GM21526 (cell line): ENCODE measurements around the gene MYO1F.

Experiments
- ATAC-seq: cut with Tn5 transposase; IDR thresholded peaks from one replicate; pipeline ENCODE4 v1.9.1; 2021; ENCODE audit warnings: moderate library complexity; ENCODE audit not compliant: unreplicated experiment, low FRiP score

The MYO1F gene

DNA sequence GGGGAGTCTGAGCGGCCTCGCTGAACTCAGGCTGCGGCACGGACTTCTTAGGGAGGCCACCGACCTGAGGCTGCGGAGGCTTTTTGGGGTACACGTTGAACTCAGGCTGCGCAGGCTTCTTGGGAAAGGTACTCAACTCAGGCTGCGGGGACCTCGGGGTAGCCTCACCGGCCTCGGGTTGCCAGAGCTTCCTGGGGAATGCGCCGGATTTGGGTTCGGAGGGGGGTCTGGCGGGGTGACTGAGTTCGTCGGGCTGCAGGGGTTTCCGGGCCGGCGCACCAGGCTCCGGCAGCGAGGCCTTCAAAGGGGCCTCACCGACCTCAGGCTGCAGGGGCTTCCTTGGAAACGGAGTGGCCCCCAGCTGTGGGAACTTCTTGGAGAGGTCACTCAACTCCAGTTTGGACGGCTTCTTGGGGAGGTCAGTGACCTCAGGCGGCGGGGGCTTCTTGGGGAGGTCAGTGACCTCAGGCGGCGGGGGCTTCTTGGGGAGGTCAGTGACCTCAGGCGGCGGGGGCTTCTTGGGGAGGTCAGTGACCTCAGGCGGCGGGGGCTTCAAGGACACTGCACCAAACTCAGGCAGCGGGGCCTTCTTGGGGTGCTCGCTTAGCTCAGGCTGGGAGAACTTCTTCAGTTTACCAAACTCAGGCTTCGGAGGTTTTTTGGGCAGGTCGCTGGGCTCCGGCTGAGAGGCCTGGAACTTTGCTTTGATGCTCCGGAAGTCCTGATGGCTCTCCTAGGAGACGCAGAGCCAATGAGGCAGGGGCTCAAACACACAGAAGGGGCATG lies 78.0 kb downstream of the MYO1F start:
- no peak for ATAC-seq

DNA sequence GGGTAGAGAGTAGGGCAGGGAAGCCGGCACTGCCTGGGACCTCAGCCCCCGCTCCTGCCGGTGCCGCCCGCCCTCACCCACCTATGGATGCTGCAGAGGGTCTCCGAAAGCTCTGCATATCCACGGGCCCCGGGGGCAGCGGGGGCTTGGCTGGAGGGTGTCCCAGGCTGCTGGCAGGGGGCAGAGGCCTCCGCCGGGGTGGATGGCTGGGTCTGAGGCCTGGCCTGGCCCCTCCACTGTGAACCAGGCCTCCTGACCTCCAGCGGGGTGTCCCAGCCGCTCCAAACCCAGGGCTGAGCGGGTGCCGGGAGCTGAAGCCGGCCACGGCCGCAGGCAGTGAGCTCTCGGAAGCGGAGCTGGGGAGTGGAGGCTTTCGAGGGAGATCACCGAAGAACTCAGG lies 78.9 kb downstream of the MYO1F start:
- ATAC-seq, result no peak

DNA sequence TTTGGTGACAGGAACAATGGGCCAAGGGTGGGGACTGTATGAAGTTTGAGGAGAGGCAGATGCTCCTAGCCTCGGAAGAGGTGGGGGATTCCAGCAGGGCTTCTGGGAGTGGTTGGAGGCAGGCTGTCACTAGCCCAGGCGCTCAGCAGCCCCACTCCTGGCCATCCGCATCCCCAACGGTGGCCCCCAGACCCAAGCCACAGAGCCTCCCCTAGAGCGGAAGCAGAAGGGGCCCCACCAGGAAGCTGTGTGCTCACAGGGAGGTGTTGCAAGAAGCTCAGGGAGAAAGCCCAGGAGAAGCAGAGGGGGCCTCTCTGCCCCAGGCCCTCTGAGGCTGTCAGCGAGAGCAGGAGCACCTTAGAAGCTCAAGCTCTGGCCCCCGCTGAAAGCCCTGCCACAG lies 83.1 kb downstream of the MYO1F start:
- ATAC-seq, result no peak

DNA sequence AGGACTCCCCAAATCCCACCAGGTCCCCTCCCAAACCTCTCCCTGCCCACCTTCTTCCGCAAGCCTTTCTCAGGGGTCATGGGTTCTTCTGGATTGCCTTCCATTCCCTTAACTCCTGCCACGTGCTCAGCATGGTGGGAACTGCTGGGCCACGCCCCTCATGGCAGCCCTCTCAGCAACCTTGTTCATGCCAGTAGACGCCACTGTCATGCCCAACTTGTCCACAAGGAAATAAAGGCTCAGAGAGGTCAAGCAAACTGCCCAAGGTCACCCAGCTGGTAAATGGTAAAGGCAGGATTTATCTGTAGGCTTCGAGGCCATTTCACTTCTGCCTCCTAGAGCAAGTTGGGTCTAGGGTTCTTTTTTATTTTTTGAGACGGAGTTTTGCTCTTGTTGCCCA lies 85.7 kb downstream of the MYO1F start:
- ATAC-seq, result no peak

DNA sequence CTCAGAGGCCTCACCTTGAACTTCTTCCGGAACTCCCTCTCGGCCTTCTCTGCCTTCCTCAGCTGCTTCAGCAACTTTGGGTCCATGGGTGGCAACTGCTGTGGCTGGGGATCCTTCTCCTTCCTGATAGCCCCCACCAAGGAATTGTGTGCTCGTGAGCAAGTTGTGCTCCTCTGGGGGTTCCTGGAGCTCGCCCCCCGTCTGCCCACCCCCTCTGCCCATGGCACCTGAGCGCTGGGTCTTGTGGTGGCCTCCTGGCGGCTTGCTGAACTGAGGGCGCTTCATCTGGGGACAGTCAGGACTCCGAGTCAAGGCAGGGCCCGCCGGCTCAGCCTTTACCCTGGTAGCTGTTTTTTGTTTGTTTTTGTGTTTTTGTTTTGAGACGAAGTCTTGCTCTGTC lies 86.4 kb downstream of the MYO1F start:
- ATAC-seq, result no peak

DNA sequence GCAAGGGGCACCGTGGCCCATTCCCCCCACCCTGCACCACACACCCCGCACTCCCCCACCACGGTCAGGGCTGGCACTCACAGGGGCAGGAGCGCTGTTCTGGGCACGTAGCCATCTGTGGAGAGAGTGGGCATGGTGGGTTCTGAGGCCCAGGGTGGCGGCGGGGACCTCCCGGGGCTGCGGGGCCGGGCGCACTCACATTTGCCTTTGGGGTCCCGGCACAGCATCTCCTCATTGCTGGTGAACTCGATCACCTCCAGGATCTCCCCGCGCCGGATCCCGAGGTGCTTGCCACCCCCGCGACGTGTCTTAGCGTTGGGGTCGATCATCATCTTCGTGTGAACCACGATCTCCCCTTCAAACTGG lies 86.9 kb downstream of the MYO1F start:
- no peak for ATAC-seq

DNA sequence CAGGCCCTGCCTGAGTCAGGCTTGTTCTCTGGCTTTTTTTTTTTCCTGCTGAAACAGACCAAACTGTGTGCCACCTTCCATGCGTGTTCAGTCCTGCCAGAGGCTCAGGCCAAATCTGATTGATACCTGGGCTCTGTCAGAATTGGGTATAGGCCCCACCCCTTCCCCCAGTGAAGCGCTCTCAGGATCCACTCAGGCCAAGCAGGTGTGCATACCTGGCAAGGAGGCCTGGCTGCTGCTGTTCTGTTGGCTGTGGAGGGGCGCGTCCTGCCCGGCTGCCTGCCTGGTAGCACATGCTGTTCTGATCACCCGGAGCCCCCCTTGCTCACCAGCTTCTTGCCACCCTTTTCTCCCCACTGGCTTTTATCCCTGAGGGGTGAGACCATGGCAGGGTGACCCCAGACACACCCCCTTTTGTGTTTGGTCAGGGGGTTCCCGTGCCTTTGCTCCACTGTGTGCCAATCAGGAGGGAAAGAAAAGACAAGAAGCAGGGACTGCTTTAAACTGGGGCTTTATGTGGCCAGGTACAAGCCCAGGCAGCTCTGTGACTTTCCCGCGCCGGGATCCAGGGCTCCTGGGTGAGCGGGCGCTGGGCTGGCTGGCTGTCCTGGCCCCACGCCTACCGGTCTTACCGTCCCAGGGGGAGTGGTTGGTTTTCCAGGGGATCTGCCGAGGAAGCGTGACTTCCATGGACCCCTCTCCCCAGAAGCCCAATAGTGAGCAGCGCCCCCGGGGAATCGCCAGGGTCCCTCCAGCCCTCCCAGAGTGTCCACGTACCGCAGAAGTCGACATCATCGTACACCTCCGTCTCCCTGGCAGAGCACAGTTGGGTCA lies 87.5 kb downstream of the MYO1F start:
- ATAC-seq, result no peak

DNA sequence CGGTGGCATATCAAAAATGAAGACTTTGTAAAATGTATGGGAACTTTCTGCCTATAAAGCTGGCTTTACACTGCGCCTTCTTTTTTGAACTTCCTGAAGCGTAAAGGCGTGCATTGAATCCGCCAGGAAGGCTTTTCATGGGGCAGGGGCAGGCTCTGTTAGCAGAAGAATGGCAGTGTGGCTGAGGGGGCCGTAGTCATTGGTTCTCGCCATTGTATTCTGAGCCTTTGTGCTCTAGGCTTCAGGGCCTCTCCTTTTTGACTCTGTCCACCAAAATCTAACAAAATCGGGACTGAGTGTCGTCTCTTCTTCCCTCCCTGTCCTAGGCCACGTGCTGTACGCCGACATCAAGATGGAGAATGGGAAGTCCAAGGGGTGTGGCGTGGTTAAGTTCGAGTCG lies 88.9 kb downstream of the MYO1F start:
- ATAC-seq, result no peak

DNA sequence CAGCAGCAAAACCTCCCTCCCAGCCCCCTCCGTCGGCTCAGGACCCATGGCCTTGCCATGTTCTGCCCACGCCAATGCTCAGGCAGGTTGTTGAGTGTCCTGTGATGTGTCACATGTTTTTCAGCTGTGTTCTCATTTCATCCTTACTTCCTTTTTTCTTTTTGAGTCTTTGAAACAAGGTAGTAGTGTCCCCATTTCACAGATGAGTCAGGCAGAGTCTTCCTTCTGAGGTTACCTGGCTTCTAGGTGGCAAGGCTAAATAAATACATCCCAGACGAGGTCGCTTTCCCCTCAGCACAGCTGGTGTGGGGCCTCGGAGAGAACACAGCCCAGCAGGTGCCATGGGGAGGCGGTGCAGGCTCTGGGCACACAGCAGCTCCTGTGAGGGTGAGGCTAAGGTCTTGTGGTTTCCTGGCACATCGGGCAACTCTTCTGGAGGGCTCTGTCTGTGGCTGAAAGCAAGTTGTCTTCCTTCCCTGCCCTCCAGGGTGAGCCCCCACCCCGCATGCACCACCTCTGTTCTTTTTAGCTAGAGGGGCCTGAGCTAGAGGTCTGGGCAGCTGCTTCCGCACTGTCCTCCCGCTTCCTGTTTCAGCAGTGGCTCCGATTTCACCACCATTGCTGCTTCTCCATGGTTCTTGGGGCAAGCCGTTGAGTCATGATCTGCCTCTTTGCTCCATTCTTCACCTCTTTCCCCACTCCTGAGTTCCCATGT lies 89.9 kb downstream of the MYO1F start:
- no peak for ATAC-seq

DNA sequence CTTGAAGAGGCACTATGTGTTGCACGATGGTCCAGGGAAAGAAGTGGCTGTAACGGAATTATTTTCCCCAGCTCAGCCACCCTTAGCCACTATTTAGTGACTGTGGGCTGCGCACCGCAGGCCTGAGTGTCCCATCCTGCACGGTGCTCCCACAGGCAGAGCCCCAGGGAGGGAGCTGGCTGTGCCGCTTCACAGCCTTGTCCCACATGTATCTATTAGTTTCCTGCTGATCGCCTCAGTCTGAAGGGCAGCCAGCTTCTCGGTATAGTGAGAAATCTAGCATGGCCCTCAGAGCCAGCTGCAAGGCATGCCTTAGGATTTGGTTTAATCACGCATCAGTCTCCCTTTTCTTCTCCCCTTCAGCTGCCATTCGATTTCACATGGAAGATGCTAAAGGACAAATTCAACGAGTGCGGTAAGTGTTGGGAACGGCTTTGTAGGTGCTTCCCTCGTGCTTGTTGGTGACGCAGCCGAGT lies 90.5 kb downstream of the MYO1F start:
- no peak for ATAC-seq

DNA sequence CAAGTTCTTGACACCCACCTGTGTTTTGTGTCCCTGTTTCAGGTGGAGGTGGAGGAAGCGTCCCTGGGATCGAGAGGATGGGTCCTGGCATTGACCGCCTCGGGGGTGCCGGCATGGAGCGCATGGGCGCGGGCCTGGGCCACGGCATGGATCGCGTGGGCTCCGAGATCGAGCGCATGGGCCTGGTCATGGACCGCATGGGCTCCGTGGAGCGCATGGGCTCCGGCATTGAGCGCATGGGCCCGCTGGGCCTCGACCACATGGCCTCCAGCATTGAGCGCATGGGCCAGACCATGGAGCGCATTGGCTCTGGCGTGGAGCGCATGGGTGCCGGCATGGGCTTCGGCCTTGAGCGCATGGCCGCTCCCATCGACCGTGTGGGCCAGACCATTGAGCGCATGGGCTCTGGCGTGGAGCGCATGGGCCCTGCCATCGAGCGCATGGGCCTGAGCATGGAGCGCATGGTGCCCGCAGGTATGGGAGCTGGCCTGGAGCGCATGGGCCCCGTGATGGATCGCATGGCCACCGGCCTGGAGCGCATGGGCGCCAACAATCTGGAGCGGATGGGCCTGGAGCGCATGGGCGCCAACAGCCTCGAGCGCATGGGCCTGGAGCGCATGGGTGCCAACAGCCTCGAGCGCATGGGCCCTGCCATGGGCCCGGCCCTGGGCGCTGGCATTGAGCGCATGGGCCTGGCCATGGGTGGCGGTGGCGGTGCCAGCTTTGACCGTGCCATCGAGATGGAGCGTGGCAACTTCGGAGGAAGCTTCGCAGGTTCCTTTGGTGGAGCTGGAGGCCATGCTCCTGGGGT lies 91.5 kb downstream of the MYO1F start:
- ATAC-seq, result no peak

DNA sequence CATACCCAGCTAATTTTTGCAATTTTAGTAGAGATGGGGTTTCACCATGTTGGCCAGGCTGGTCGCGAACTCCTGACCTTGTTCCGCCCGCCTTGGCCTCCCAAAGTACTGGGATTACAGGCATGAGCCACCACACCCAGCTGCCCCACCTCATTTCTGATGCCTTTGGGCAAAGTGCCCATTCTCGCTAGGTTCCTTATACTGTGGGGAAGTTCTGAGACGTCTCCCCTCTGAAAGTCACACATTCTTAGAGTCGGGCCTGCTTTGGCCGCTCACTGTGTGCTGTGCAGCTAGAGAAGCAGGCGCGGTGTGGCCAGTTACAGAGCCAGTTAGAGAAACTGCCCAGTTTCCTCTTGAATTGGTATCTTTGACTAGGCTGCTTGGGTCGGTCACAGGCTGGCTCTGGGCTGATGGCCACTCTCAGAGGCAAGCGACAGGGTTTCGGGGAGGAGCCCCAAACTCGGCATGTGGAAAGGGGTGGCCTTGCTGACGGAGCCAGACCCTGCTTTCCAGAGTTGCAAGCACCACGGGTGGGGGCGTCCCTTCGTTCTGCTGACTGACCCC lies 92.8 kb downstream of the MYO1F start:
- no peak for ATAC-seq

DNA sequence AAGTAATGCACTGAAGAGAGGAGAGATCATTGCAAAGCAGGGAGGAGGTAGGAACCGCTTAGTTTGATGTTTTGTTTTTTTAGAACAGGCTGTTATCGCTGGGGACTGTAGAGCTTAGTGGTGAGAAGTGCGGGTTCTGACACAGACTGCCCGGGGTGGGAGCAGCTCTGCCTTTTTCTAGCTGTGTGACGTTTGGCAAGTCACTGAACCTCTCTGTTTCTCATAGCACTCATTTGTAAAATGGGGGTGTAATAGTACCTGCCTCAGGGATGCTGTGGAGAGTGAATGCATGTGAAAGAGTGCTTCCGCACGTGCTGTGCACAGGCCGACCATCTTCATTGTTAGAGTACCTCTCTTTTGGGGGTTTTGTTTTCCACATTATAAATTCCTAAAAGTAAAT lies 94.1 kb downstream of the MYO1F start:
- no peak for ATAC-seq

DNA sequence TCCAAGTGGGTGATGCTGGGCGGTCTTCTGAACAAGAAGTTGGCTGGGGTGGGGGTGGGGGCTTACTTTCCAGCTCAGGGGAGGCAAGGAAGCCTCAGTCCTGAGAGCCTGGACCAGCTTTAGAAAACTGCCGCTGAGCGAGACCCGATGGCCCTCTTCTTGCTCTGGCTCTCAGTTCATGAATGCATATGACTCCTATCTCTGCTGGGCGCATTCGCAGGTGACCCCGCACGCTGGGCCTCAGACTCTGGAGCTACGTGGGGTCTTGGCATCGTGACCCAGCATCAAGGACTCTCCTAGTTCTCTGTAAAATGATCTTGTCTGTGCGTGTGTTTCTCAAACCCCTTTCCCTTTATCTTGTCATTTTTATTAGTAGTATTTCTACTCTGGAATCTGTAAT lies 94.5 kb downstream of the MYO1F start:
- no peak for ATAC-seq

DNA sequence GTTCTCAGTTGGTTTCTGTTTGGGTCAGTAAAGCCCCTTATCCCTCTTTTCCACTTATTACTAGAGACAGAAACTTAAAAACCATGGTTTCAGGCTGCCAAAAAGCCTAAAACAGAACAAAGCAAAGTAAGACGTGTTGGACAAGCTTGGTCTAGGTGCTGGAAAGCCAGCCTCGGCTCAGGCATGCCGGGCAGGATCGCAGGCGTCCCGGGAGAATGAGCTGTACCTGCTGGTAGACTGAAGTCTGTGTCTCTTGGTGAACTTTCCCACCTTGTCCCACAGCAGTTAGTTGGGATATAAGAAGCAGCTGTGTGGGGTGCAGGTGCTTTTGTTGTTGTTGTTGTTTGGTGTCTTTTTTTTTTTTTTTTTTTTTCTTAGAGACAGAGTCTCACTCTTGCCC lies 95.6 kb downstream of the MYO1F start:
- no peak for ATAC-seq

DNA sequence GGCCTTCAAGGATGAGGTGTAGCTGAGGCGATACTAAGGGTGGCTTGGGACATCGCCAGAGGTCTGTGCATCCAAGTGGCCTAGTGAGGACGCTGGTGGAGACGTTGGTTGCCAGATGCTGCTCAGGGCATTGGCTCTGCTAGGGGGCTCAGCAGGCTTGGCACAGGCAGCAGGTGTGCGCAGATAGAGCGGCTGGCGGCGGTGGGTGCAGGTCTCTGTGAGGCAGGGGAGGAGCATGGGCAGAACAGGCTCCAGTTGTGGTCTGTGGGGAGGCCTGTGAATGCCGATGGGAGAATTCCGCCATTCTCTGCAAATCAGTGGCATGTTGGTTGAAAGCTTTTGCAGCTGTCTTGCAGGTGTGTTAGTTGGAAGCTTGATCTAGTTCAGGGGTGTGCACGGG lies 96.0 kb downstream of the MYO1F start:
- ATAC-seq, result no peak

DNA sequence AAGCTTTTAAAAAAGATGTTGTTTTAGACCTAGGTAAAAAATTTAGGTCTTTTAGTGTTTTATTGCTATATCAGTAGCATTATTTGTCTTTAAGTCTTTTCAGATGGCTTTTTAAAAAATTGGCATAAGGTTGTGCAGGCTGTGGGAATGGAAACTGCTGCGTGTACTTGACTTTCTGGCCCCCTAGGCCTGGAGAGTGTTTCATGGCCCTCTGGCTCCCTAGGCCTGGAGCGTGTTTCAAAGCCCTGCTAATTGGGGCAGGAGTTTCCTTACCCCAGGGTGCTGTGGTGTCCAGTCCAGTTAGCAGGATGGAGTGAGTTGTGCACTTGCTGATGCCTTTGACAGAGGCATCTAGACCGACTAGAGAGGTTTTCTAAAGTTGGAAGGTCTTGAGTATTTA lies 98.6 kb downstream of the MYO1F start:
- ATAC-seq, result no peak

DNA sequence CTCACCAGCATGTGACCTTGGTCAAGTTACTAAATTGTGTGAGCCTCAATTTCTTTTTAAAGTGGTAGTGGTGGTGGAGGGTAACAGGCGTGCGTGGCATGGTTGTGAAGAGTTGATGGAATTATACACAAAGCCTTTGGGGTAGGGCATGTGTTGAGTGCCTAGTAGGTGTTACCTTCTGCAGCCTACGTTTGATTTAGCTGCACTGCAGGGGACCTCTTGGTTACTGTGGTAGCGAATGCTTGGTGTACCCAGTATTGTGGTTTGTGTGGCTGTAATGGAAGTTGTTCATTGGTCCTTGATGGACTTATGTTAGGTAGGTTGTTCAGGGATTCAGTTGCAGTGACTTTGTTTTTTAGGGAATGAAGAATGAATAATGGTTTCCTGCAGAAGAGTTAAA lies 99.4 kb downstream of the MYO1F start:
- no peak for ATAC-seq

DNA sequence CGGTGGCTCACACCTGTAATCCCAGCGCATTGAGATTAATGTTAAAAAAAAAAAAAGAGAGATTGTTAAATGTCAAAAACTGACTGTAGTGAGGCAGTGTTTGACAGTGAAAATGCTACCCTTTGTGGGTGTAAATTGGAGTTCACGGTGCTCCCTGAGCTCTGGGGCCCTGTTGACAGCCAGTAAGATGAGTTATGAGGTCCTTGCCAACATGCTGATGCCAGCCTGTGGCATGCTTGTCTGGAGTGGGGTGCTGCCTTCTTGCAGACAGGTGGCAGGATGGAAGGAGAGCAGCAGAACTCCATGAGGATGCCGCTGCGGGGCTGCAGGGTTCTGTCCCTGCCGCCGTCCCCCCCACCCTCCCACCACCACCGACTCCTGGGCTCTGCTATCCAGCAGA lies 100.7 kb downstream of the MYO1F start:
- no peak for ATAC-seq

DNA sequence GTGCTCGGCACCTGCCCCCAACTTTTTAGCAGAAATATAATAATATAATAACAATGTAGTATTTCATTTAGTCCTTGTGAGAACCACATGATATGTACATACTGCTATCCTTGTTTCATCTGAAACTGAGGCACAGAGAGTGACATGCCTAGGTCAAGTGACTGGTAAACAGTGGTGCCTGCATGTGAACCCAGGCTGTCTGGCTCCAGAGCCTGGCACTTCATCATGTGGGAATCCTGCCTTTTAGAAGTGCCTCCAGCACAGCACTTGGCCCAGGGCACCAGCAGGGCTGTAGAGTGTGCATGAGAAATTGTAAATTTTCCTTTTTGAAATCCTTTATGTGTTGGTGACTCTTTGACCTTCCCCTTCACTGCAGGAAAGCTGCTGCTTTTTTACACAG lies 102.2 kb downstream of the MYO1F start:
- no peak for ATAC-seq
